Measurements from ENCODE around the gene ITIH4. TPM values are rescaled to one million over a fixed set of nuclear protein-coding genes. Genes with fewer than 3 reads are reported as not detected.
"Not testable (repeated sequence)": the region's sequence is repeated elsewhere in the genome, so short reads cannot be mapped to it uniquely, and the experiment has no call there.

ITIH4 gene
- total and polyA plus RNA-seq, 2 donors, result 3.3 to 5.0 TPM

GRCh38 chr3:52786330-52787215 lies 43.9 kb downstream of the ITIH4 start:
- no peak overlapping the region for H3K27ac ChIP-seq (ENCODE audit: low read depth)
- 87% methylated on average over 19 of the region's 19 CpGs for WGBS
- H3K4me1 ChIP-seq (ENCODE audit: insufficient read depth), result no peaks in the 10 kb centered on the region
- H3K36me3 ChIP-seq (ENCODE audit: insufficient read depth), result no peaks in the 10 kb centered on the region
- H3K4me3 ChIP-seq (ENCODE audit: low read depth, low read length), result no peak overlapping the region
- DNase-seq (ENCODE audit: extremely low spot score), result no peak

GRCh38 chr3:52784931-52785590 lies 45.4 kb downstream of the ITIH4 start:
- 67% methylated on average over 5 of the region's 5 CpGs for WGBS
- DNase-seq (ENCODE audit: extremely low spot score), result no peak
- Histone ChIP-seq H3K27ac (ENCODE audit: low read depth) (no peak overlapping the region), H3K4me3 (ENCODE audit: low read depth, low read length) (no peak overlapping the region), H3K4me1 (ENCODE audit: insufficient read depth) (no peaks in the 10 kb centered on the region), H3K36me3 (ENCODE audit: insufficient read depth) (no peaks in the 10 kb centered on the region)

GRCh38 chr3:52784021-52784621 lies 46.4 kb downstream of the ITIH4 start:
- H3K36me3 ChIP-seq (ENCODE audit: insufficient read depth), result no peaks in the 10 kb centered on the region
- H3K4me3 ChIP-seq (ENCODE audit: low read depth, low read length), result no peak overlapping the region
- H3K27ac ChIP-seq (ENCODE audit: low read depth), result no peak overlapping the region
- H3K4me1 ChIP-seq (ENCODE audit: insufficient read depth), result no peaks in the 10 kb centered on the region
- 84% methylated on average over 18 of the region's 18 CpGs for WGBS
- no peak for DNase-seq (ENCODE audit: extremely low spot score)

- H3K4me1 ChIP-seq (ENCODE audit: insufficient read depth), result no peaks in the 10 kb centered on the region
- H3K27ac ChIP-seq (ENCODE audit: low read depth), result no peak overlapping the region
- H3K4me3 ChIP-seq (ENCODE audit: low read depth, low read length), result no peak overlapping the region
- no peak for DNase-seq (ENCODE audit: extremely low spot score)
- no peaks in the 10 kb centered on the region for H3K36me3 ChIP-seq (ENCODE audit: insufficient read depth)
- WGBS, result 82% methylated on average over 3 of the region's 3 CpGs
These were observed 47.3 kb downstream of the ITIH4 start for GRCh38 chr3:52783211-52783555.

GRCh38 chr3:52782412-52783210 lies 47.9 kb downstream of the ITIH4 start:
- Histone ChIP-seq H3K27ac (ENCODE audit: low read depth) (no peak overlapping the region), H3K36me3 (ENCODE audit: insufficient read depth) (no peaks in the 10 kb centered on the region), H3K4me1 (ENCODE audit: insufficient read depth) (no peaks in the 10 kb centered on the region), H3K4me3 (ENCODE audit: low read depth, low read length) (no peak overlapping the region)
- 65% methylated on average over 12 of the region's 12 CpGs for WGBS
- DNase-seq (ENCODE audit: extremely low spot score), result no peak

- WGBS, result 71% methylated on average over 13 of the region's 13 CpGs
These were observed 48.7 kb downstream of the ITIH4 start for GRCh38 chr3:52781741-52782140.

GRCh38 chr3:52779837-52780585 lies 50.5 kb downstream of the ITIH4 start:
- H3K36me3 ChIP-seq (ENCODE audit: insufficient read depth), result no peaks in the 10 kb centered on the region
- no peak for DNase-seq (ENCODE audit: extremely low spot score)
- H3K4me3 ChIP-seq (ENCODE audit: low read depth, low read length), result no peak overlapping the region
- no peaks in the 10 kb centered on the region for H3K4me1 ChIP-seq (ENCODE audit: insufficient read depth)
- no peak overlapping the region for H3K27ac ChIP-seq (ENCODE audit: low read depth)
- WGBS, result 81% methylated on average over 8 of the region's 8 CpGs

More at GRCh38 chr3:52781741-52782140, 48.7 kb downstream of the ITIH4 start:
- Histone ChIP-seq H3K4me1 (ENCODE audit: insufficient read depth) (no peaks in the 10 kb centered on the region), H3K36me3 (ENCODE audit: insufficient read depth) (no peaks in the 10 kb centered on the region), H3K27ac (ENCODE audit: low read depth) (no peak overlapping the region), H3K4me3 (ENCODE audit: low read depth, low read length) (no peak overlapping the region)
- no peak for DNase-seq (ENCODE audit: extremely low spot score)

- H3K36me3 ChIP-seq (ENCODE audit: insufficient read depth), result no peaks in the 10 kb centered on the region
- H3K4me3 ChIP-seq (ENCODE audit: low read depth, low read length), result no peak overlapping the region
- WGBS, result 78% methylated on average over 11 of the region's 11 CpGs
- no peaks in the 10 kb centered on the region for H3K4me1 ChIP-seq (ENCODE audit: insufficient read depth)
- DNase-seq (ENCODE audit: extremely low spot score), result no peak
- no peak overlapping the region for H3K27ac ChIP-seq (ENCODE audit: low read depth)
These were observed 51.2 kb downstream of the ITIH4 start for GRCh38 chr3:52779011-52779836.

- H3K36me3 ChIP-seq (ENCODE audit: insufficient read depth), result no peaks in the 10 kb centered on the region
- WGBS, result 74% methylated on average over 17 of the region's 17 CpGs
- H3K4me1 ChIP-seq (ENCODE audit: insufficient read depth), result no peaks in the 10 kb centered on the region
- no peak overlapping the region for H3K27ac ChIP-seq (ENCODE audit: low read depth)
- DNase-seq (ENCODE audit: extremely low spot score), result no peak
- H3K4me3 ChIP-seq (ENCODE audit: low read depth, low read length), result no peak overlapping the region
These were observed 52.3 kb downstream of the ITIH4 start for GRCh38 chr3:52777959-52778805.

- no peak for DNase-seq (ENCODE audit: extremely low spot score)
- 85% methylated on average over 12 of the region's 12 CpGs for WGBS
- no peak within 1 kb of the TSS for H3K27ac ChIP-seq (ENCODE audit: low read depth)
- no peaks in the 10 kb centered on the region for H3K4me1 ChIP-seq (ENCODE audit: insufficient read depth)
- no peak within 1 kb of the TSS for H3K4me3 ChIP-seq (ENCODE audit: low read depth, low read length)
- no peaks in the 10 kb centered on the region for H3K36me3 ChIP-seq (ENCODE audit: insufficient read depth)
These were observed 53.1 kb downstream of the ITIH4 start, which contains the start of gene ITIH1 for GRCh38 chr3:52777127-52777958. Gene ITIH1 (plus strand): TSS chr3:52777599. CDS start chr3:52777616, 17 bp downstream.

GRCh38 chr3:52776486-52776885 lies 54.0 kb downstream of the ITIH4 start:
- H3K4me1 ChIP-seq (ENCODE audit: insufficient read depth); H3K36me3 ChIP-seq (ENCODE audit: insufficient read depth); H3K27ac ChIP-seq (ENCODE audit: low read depth); H3K4me3 ChIP-seq (ENCODE audit: low read depth, low read length); DNase-seq (ENCODE audit: extremely low spot score): not testable (repeated sequence)
- 83% methylated on average over 6 of the region's 6 CpGs for WGBS

Measured in urinary bladder (tissue), 4 donors.